HG02943 (cell line): ENCODE measurements around the gene EFL1.
"Not testable (repeated sequence)": the region's sequence is repeated elsewhere in the genome, so short reads cannot be mapped to it uniquely, and the experiment has no call there.

Experiments
- ATAC-seq: cut with Tn5 transposase; IDR thresholded peaks from one replicate; pipeline ENCODE4 v1.9.1; 2021; ENCODE audit warnings: mild to moderate bottlenecking, low read depth, moderate library complexity; ENCODE audit not compliant: unreplicated experiment

EFL1 gene

GRCh38 chr15:82282386-82282785, 19.9 kb upstream of the EFL1 start:
- not testable (repeated sequence) for ATAC-seq

- not testable (repeated sequence) for ATAC-seq
These were observed 18.7 kb upstream of the EFL1 start for GRCh38 chr15:82281276-82281675.

- no peak for ATAC-seq
These were observed 12.9 kb upstream of the EFL1 start for GRCh38 chr15:82275410-82275809.

- no peak for ATAC-seq
These were observed 9.6 kb upstream of the EFL1 start for GRCh38 chr15:82272154-82272553.

- not testable (repeated sequence) for ATAC-seq
These were observed 5.9 kb upstream of the EFL1 start for GRCh38 chr15:82268454-82268853.

- not testable (repeated sequence) for ATAC-seq
These were observed 4.6 kb upstream of the EFL1 start for GRCh38 chr15:82267137-82267536.

GRCh38 chr15:82263350-82263749, 816 bp upstream of the EFL1 start:
- no peak for ATAC-seq

GRCh38 chr15:82261566-82262421, 740 bp downstream of the EFL1 start:
- ATAC-seq, result peak; percentile 25

GRCh38 chr15:82248261-82248660, 14.3 kb downstream of the EFL1 start:
- ATAC-seq, result not testable (repeated sequence)

GRCh38 chr15:82245956-82246355, 16.6 kb downstream of the EFL1 start:
- not testable (repeated sequence) for ATAC-seq

- not testable (repeated sequence) for ATAC-seq
These were observed 18.9 kb downstream of the EFL1 start for GRCh38 chr15:82243644-82244043.

- not testable (repeated sequence) for ATAC-seq
These were observed 20.6 kb downstream of the EFL1 start for GRCh38 chr15:82241836-82242499.

- ATAC-seq, result no peak
These were observed 22.7 kb downstream of the EFL1 start for GRCh38 chr15:82239685-82240391.

GRCh38 chr15:82237944-82238534, 24.5 kb downstream of the EFL1 start:
- not testable (repeated sequence) for ATAC-seq

- no peak for ATAC-seq
These were observed 30.7 kb downstream of the EFL1 start for GRCh38 chr15:82231842-82232241.

- no peak for ATAC-seq
These were observed 31.3 kb downstream of the EFL1 start for GRCh38 chr15:82231233-82231632.

GRCh38 chr15:82228750-82229149, 33.8 kb downstream of the EFL1 start:
- no peak for ATAC-seq

GRCh38 chr15:82221535-82221934, 41.0 kb downstream of the EFL1 start:
- ATAC-seq, result not testable (repeated sequence)

- ATAC-seq, result not testable (repeated sequence)
These were observed 46.4 kb downstream of the EFL1 start for GRCh38 chr15:82216092-82216491.

GRCh38 chr15:82212201-82212600, 50.3 kb downstream of the EFL1 start:
- ATAC-seq, result not testable (repeated sequence)
